GM06990 (cell line): ENCODE measurements around the gene AREL1.

Source experiments
- DNase-seq: peaks from one replicate; pipeline ENCODE4 v3.0.0-alpha.2; 2011; ENCODE audit not compliant: insufficient read length; ENCODE audit errors: extremely low read depth
- H3K27me3 ChIP-seq: replicated peaks from 2 replicates; pipeline ENCODE4 v1.6.0; 2011; ENCODE audit warnings: low read length; ENCODE audit not compliant: control insufficient read depth, insufficient read depth
- H3K36me3 ChIP-seq: 2 replicates; pipeline ENCODE4 v1.5.1; 2011; ENCODE audit warnings: low read length; ENCODE audit not compliant: control insufficient read depth, insufficient read depth
- H3K4me3 ChIP-seq: replicated peaks from 2 replicates; pipeline ENCODE4 v1.5.1; 2011; ENCODE audit warnings: low read depth, mild to moderate bottlenecking, control low read depth, low read length
- CTCF ChIP-seq: IDR thresholded peaks from 2 replicates; pipeline ENCODE4 v1.5.1; 2011; ENCODE audit warnings: low read length, control low read depth, mild to moderate bottlenecking, inconsistent platforms; ENCODE audit not compliant: insufficient read depth, poor library complexity, severe bottlenecking

The AREL1 gene

GRCh38 chr14:74652541-74652940 is 60.3 kb downstream of the AREL1 start:
- no peak for DNase-seq
- Histone ChIP-seq H3K4me3 (no peak overlapping the region), H3K36me3 (peaks cover 2% of the 10 kb centered on the region), H3K27me3 (no peaks in the 10 kb centered on the region)
- no peak for TF ChIP-seq CTCF

GRCh38 chr14:74650927-74651686 is 61.8 kb downstream of the AREL1 start:
- no peak for TF ChIP-seq CTCF
- H3K36me3 ChIP-seq = no peaks in the 10 kb centered on the region; the same call in 1 of the 2 replicates
- no peak for DNase-seq
- no peak overlapping the region for H3K4me3 ChIP-seq
- H3K27me3 ChIP-seq = no peaks in the 10 kb centered on the region

- Histone ChIP-seq H3K27me3 (no peaks in the 10 kb centered on the region), H3K36me3 (no peaks in the 10 kb centered on the region; the same call in 1 of the 2 replicates), H3K4me3 (no peak overlapping the region)
- no peak for TF ChIP-seq CTCF
- no peak for DNase-seq
Measured at GRCh38 chr14:74649673-74650072, 63.2 kb downstream of the AREL1 start.

- H3K36me3 ChIP-seq = no peaks in the 10 kb centered on the region; the same call in 1 of the 2 replicates
- H3K27me3 ChIP-seq = no peaks in the 10 kb centered on the region
- no peak for TF ChIP-seq CTCF
- DNase-seq = no peak
- no peak overlapping the region for H3K4me3 ChIP-seq
Measured at GRCh38 chr14:74649167-74649566, 63.7 kb downstream of the AREL1 start.

GRCh38 chr14:74648601-74649000 is 64.3 kb downstream of the AREL1 start:
- DNase-seq = no peak
- Histone ChIP-seq H3K27me3 (no peaks in the 10 kb centered on the region), H3K4me3 (no peak overlapping the region), H3K36me3 (no peaks in the 10 kb centered on the region)
- TF ChIP-seq CTCF = no peak
